ENCODE data around the gene CEP70. TPM values are rescaled to one million over a fixed set of nuclear protein-coding genes. Genes with fewer than 3 reads are reported as not detected.

CEP70 gene
- total and polyA plus RNA-seq, 4 donors: 6.9 to 26.5 (median 9.1) TPM

GRCh38 chr3:138594935-138595610 is 1.0 kb upstream of the CEP70 start (continued):
- TF ChIP-seq, protein P1, sequence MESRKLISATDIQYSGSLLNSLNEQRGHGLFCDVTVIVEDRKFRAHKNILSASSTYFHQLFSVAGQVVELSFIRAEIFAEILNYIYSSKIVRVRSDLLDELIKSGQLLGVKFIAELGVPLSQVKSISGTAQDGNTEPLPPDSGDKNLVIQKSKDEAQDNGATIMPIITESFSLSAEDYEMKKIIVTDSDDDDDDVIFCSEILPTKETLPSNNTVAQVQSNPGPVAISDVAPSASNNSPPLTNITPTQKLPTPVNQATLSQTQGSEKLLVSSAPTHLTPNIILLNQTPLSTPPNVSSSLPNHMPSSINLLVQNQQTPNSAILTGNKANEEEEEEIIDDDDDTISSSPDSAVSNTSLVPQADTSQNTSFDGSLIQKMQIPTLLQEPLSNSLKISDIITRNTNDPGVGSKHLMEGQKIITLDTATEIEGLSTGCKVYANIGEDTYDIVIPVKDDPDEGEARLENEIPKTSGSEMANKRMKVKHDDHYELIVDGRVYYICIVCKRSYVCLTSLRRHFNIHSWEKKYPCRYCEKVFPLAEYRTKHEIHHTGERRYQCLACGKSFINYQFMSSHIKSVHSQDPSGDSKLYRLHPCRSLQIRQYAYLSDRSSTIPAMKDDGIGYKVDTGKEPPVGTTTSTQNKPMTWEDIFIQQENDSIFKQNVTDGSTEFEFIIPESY (IDR thresholded peaks at IDR 0.05): no peak
- TF ChIP-seq FOXA1 (IDR thresholded peaks at IDR 0.05) (no peak), SP1 (IDR thresholded peaks at IDR 0.05) (no peak), NR2F2 (IDR thresholded peaks at IDR 0.05) (no peak), RXRA (IDR thresholded peaks at IDR 0.05) (no peak), HNF4G (IDR thresholded peaks at IDR 0.05) (no peak), HNF4A (conservative IDR thresholded peaks at IDR 0.05) (no peak)
- TF ChIP-seq, protein P2, sequence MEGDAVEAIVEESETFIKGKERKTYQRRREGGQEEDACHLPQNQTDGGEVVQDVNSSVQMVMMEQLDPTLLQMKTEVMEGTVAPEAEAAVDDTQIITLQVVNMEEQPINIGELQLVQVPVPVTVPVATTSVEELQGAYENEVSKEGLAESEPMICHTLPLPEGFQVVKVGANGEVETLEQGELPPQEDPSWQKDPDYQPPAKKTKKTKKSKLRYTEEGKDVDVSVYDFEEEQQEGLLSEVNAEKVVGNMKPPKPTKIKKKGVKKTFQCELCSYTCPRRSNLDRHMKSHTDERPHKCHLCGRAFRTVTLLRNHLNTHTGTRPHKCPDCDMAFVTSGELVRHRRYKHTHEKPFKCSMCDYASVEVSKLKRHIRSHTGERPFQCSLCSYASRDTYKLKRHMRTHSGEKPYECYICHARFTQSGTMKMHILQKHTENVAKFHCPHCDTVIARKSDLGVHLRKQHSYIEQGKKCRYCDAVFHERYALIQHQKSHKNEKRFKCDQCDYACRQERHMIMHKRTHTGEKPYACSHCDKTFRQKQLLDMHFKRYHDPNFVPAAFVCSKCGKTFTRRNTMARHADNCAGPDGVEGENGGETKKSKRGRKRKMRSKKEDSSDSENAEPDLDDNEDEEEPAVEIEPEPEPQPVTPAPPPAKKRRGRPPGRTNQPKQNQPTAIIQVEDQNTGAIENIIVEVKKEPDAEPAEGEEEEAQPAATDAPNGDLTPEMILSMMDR (IDR thresholded peaks at IDR 0.05; ENCODE audit: low read depth, low read length, missing input control): no peak

GRCh38 chr3:138593488-138594149 is 441 bp downstream of the CEP70 start:
- TF ChIP-seq YY1 (IDR thresholded peaks at IDR 0.05): peak; percentile 59
- TF ChIP-seq, protein P1 (IDR thresholded peaks at IDR 0.05): no peak
- TF ChIP-seq NR2F2 (IDR thresholded peaks at IDR 0.05): peak; percentile 25
- peak overlapping the region; percentile 91 to 94 for H3K27ac ChIP-seq (ENCODE audit: low read depth in 1 of 2, low read length in 2 of 2)
- peak overlapping the region; percentile 73 to 92 for H3K9ac ChIP-seq (ENCODE audit: low read depth in 1 of 2, low read length in 2 of 2)
- H3K4me3 ChIP-seq (ENCODE audit: low read depth in 1 of 3, low read length in 3 of 3): peak overlapping the region; percentile 74 to 80 (median 78)
- peaks cover 2 to 21% (median 14%) of the 10 kb centered on the region in 4 donors for H3K4me1 ChIP-seq (ENCODE audit: control insufficient read depth in 4 of 4, insufficient read depth in 4 of 4, low read length in 3 of 4)
- H3K27me3 ChIP-seq (ENCODE audit: control insufficient read depth in 4 of 4, insufficient read depth in 4 of 4, low read length in 3 of 4): no peaks in the 10 kb centered on the region
- H3K36me3 ChIP-seq (ENCODE audit: control insufficient read depth in 4 of 4, insufficient read depth in 3 of 4, low read depth in 1 of 4, low read length in 3 of 4): peaks cover 0 to 4% (median 2%) of the 10 kb centered on the region in 4 donors
- no peak for DNase-seq (ENCODE audit: low spot score)
- H3K9me3 ChIP-seq (ENCODE audit: control insufficient read depth in 4 of 4, low read length in 3 of 4): no peaks in the 10 kb centered on the region
- WGBS: 2% methylated on average over 22 of the region's 22 CpGs

DNA sequence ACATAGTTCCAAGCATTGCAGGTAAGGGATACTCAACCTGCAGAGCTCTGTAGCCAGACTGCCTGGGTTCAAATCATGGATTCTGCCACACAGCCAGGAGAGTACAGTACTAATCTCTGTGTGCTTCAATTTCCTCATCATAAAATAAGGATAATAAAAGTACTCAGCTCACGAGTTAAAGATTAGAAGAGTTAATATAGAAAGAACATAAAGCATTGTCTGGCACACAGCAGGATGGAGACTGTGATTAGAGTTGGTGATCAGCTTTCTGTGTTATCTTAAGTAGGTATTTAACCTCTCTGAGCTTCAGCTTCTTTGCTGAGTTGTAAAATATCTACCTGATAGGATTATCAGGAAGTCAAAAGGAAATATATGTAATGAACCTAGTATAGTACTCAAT is 2.7 kb downstream of the CEP70 start:
- WGBS: 78% methylated on average over 1 of the region's 1 CpG

More for the DNA sequence above, 2.7 kb downstream of the CEP70 start:
- H3K9ac ChIP-seq (ENCODE audit: low read depth in 1 of 2, low read length in 2 of 2): no peak overlapping the region
- TF ChIP-seq TAF1 (conservative IDR thresholded peaks at IDR 0.05) (no peak), REST (IDR thresholded peaks at IDR 0.05) (no peak), ATF3 (IDR thresholded peaks at IDR 0.05) (no peak), RXRA (IDR thresholded peaks at IDR 0.05) (no peak), HNF4A (conservative IDR thresholded peaks at IDR 0.05) (no peak), YY1 (IDR thresholded peaks at IDR 0.05) (no peak), NR2F2 (IDR thresholded peaks at IDR 0.05) (no peak), EGR1 (IDR thresholded peaks at IDR 0.05; ENCODE audit: low read depth in 2 of 2) (no peak), GABPA (IDR thresholded peaks at IDR 0.05 in 1 of 2, conservative IDR thresholded peaks at IDR 0.05 in 1 of 2) (no peak), FOXA1 (IDR thresholded peaks at IDR 0.05) (no peak), HNF4G (IDR thresholded peaks at IDR 0.05) (no peak), FOXA2 (IDR thresholded peaks at IDR 0.05) (no peak)
- TF ChIP-seq, protein P1 (IDR thresholded peaks at IDR 0.05): no peak
- H3K4me3 ChIP-seq (ENCODE audit: low read depth in 1 of 3, low read length in 3 of 3): no peak overlapping the region
- DNase-seq (ENCODE audit: low spot score): no peak
- no peaks in the 10 kb centered on the region for H3K9me3 ChIP-seq (ENCODE audit: control insufficient read depth in 4 of 4, low read length in 3 of 4)
- peaks cover 0 to 4% (median 2%) of the 10 kb centered on the region in 4 donors for H3K36me3 ChIP-seq (ENCODE audit: control insufficient read depth in 4 of 4, insufficient read depth in 3 of 4, low read depth in 1 of 4, low read length in 3 of 4)
- H3K4me1 ChIP-seq (ENCODE audit: control insufficient read depth in 4 of 4, insufficient read depth in 4 of 4, low read length in 3 of 4): peaks cover 0 to 17% (median 12%) of the 10 kb centered on the region in 4 donors
- H3K27ac ChIP-seq (ENCODE audit: low read depth in 1 of 2, low read length in 2 of 2): no peak overlapping the region
- H3K27me3 ChIP-seq (ENCODE audit: control insufficient read depth in 4 of 4, insufficient read depth in 4 of 4, low read length in 3 of 4): no peaks in the 10 kb centered on the region

Data from liver (tissue), 9 donors.